HepG2 (cell line): ENCODE measurements around the gene LRRC3. TPM values are rescaled to one million over a fixed set of nuclear protein-coding genes. Genes with fewer than 3 reads are reported as not detected.

Experiments
- ATAC-seq: fragments of 200-7000 bp; cut with Tn5 transposase; 3 replicates; pipeline ENCODE4 v1.9.1; 2020; ENCODE audit warnings: mild to moderate bottlenecking, moderate library complexity
- BruUV-seq: library from RNA; stranded (reverse); fragments of 400-500 nt; replicated peaks from 2 replicates; lab custom pipeline; 2021; lab: Mats Ljungman, UMichigan
- CTCF ChIA-PET: fragments of 300-600 bp; formaldehyde crosslinking; extraction: SDS; loops from one replicate; lab custom pipeline; 2021; ENCODE audit warnings: low total read pairs, inconsistent platforms, low intra/inter-chr PET ratio; lab: Yijun Ruan, JAX
- POLR2A ChIA-PET: fragments of 350-600 bp; sonication (Branson Sonifier 250); formaldehyde crosslinking; loops from one replicate; lab custom pipeline; 2020; ENCODE audit warnings: antibody characterized with exemption, inconsistent platforms; lab: Yijun Ruan, JAX
- DNase-seq: peaks from one replicate; pipeline ENCODE4 v3.0.0-alpha.2; 2015; ENCODE audit warnings: low spot score
- FAIRE-seq: peaks from 3 replicates; lab custom pipeline; 2011; peaks lifted over from hg19 to GRCh38; lab: Jason Lieb, UNC
- H2AFZ ChIP-seq: one replicate; pipeline ENCODE4 v1.6.1; 2011; ENCODE audit warnings: low read length, inconsistent platforms
- H3K27ac ChIP-seq: fragments of 300-600 bp; 3 replicates; pipeline ENCODE4 v1.8.0; 2011; ENCODE audit warnings: mixed run types, mild to moderate bottlenecking, mixed read lengths, low read length, inconsistent platforms; ENCODE audit not compliant: insufficient read depth; ENCODE audit errors: extremely low read length
- H3K27me3 ChIP-seq, 2 experiments: fragments of 200-600 bp in 1 of 2; 2 replicates in 1 of 2; 3 replicates in 1 of 2; pipeline versions ENCODE4 v1.6.0 to v1.8.0; 2011; ENCODE audit warnings: low read length in 2 of 2, mild to moderate bottlenecking in 2 of 2, moderate library complexity in 2 of 2, inconsistent platforms in 1 of 2; ENCODE audit not compliant: insufficient read depth in 2 of 2, control insufficient read depth in 1 of 2
- H3K36me3 ChIP-seq, 2 experiments: fragments of 200-600 bp in 1 of 2; replicated peaks in 1 of 2; 2 replicates in 1 of 2; 3 replicates in 1 of 2; pipeline versions ENCODE4 v1.5.1 to v1.8.0; 2011; ENCODE audit warnings: low read length in 2 of 2, inconsistent platforms in 1 of 2; ENCODE audit not compliant: insufficient read depth in 2 of 2, control insufficient read depth in 1 of 2
- H3K4me1 ChIP-seq: 2 replicates; pipeline ENCODE4 v1.5.1; 2012; ENCODE audit warnings: low read length, inconsistent platforms; ENCODE audit not compliant: insufficient read depth
- H3K4me2 ChIP-seq: 2 replicates; pipeline ENCODE4 v1.6.0; 2011; ENCODE audit warnings: low read depth, low read length, inconsistent platforms
- H3K4me3 ChIP-seq, 3 experiments: fragments of 200-600 bp in 1 of 3; sonication (generic), shearing (Covaris generic) in 1 of 3; replicated peaks in 1 of 3; 2 replicates each; pipeline ENCODE4 v1.5.1; 2011 to 2016; ENCODE audit warnings: low read length in 3 of 3, inconsistent platforms in 2 of 3, low read depth in 2 of 3, mild to moderate bottlenecking in 2 of 3, control low read depth in 1 of 3, mixed read lengths in 1 of 3; ENCODE audit not compliant: insufficient read depth in 1 of 3
- H3K79me2 ChIP-seq: one replicate; pipeline ENCODE4 v1.6.1; 2011; ENCODE audit warnings: low read length, inconsistent platforms; ENCODE audit not compliant: insufficient read depth
- H3K9ac ChIP-seq: 2 replicates; pipeline ENCODE4 v1.6.0; 2011; ENCODE audit warnings: mild to moderate bottlenecking, low read depth, low read length, inconsistent platforms; ENCODE audit not compliant: insufficient read depth
- H3K9me3 ChIP-seq: 2 replicates; pipeline ENCODE4 v1.5.1; 2012; ENCODE audit warnings: mild to moderate bottlenecking, low read length
- H4K20me1 ChIP-seq: 2 replicates; pipeline ENCODE4 v1.6.0; 2011; ENCODE audit warnings: inconsistent platforms, mild to moderate bottlenecking, low read length, moderate library complexity; ENCODE audit not compliant: insufficient read depth
- AFF4 ChIP-seq: sonication (generic); formaldehyde crosslinking; IDR thresholded peaks from 2 replicates; pipeline ENCODE4 v1.4.0; 2020; ENCODE audit warnings: missing genetic modification reagents
- AGO1 ChIP-seq: fragments of 200-400 bp; formaldehyde crosslinking; IDR thresholded peaks from 2 replicates; pipeline ENCODE4 v1.6.1; 2017; ENCODE audit warnings: mild to moderate bottlenecking, low read depth, low read length, moderate library complexity; ENCODE audit not compliant: poor library complexity, severe bottlenecking
- AKAP8 ChIP-seq: sonication (generic); formaldehyde crosslinking; IDR thresholded peaks from 2 replicates; pipeline ENCODE4 v1.5.1; 2020; ENCODE audit warnings: mild to moderate bottlenecking, missing genetic modification reagents
- BCL6 ChIP-seq: IDR thresholded peaks from 2 replicates; pipeline ENCODE4 v1.6.1; 2016; ENCODE audit warnings: missing genetic modification reagents, missing compliant biosample characterization
- HNF4A ChIP-seq: sonication (generic); formaldehyde crosslinking; IDR thresholded peaks from 2 replicates; pipeline ENCODE4 v1.4.0; 2020; ENCODE audit warnings: missing genetic modification reagents
- HNRNPLL ChIP-seq: fragments of 200-400 bp; formaldehyde crosslinking; IDR thresholded peaks from 2 replicates; pipeline ENCODE4 v1.6.1; 2017; ENCODE audit warnings: mild to moderate bottlenecking, low read depth, low read length; ENCODE audit not compliant: poor library complexity, severe bottlenecking
- ISL2 ChIP-seq: sonication (generic); formaldehyde crosslinking; IDR thresholded peaks from 2 replicates; pipeline ENCODE4 v1.5.0; 2020; ENCODE audit warnings: missing genetic modification reagents
- MAX ChIP-seq: IDR thresholded peaks from 2 replicates; pipeline ENCODE4 v1.6.1; 2012; ENCODE audit warnings: inconsistent platforms
- MIXL1 ChIP-seq: IDR thresholded peaks from 2 replicates; pipeline ENCODE4 v1.6.1; 2016
- RBM39 ChIP-seq: fragments of 200-400 bp; formaldehyde crosslinking; IDR thresholded peaks from one replicate; pipeline ENCODE4 v1.6.1; 2018; ENCODE audit warnings: antibody characterized with exemption, mild to moderate bottlenecking, low read depth, low read length; ENCODE audit not compliant: poor library complexity, severe bottlenecking
- SALL1 ChIP-seq: sonication (generic); formaldehyde crosslinking; IDR thresholded peaks from 2 replicates; pipeline ENCODE4 v1.8.0; 2022; ENCODE audit warnings: mild to moderate bottlenecking, missing genetic modification reagents
- SALL2 ChIP-seq: sonication (generic); formaldehyde crosslinking; IDR thresholded peaks from 2 replicates; pipeline ENCODE4 v1.8.1; 2023; ENCODE audit warnings: mild to moderate bottlenecking, missing genetic modification reagents, inconsistent platforms
- TBX2 ChIP-seq: sonication (generic); formaldehyde crosslinking; IDR thresholded peaks from 2 replicates; pipeline ENCODE4 v1.5.0; 2020; ENCODE audit warnings: missing genetic modification reagents, mild to moderate bottlenecking, borderline replicate concordance
- ZBTB34 ChIP-seq: sonication (generic); formaldehyde crosslinking; IDR thresholded peaks from 2 replicates; pipeline ENCODE4 v1.8.0; 2022; ENCODE audit warnings: mild to moderate bottlenecking, missing genetic modification reagents
- ZNF564 ChIP-seq: sonication (generic); formaldehyde crosslinking; IDR thresholded peaks from 2 replicates; pipeline ENCODE4 v1.8.1; 2023; ENCODE audit warnings: mild to moderate bottlenecking, missing genetic modification reagents
- ZNF850 ChIP-seq: sonication (generic); formaldehyde crosslinking; conservative IDR thresholded peaks from 2 replicates; pipeline ENCODE4 v1.9.0; 2021; ENCODE audit warnings: mild to moderate bottlenecking, missing genetic modification reagents
- WGBS: methylation state at CpG from one replicate; pipeline ENCODE4 v1.1.6; 2017; ENCODE audit warnings: low lambda C conversion rate; 5-methylcytosine and 5-hydroxymethylcytosine counted together
- in situ Hi-C: cut with HindIII; loops from 2 replicates; pipeline ENCODE4 v1.10.0; 2017; ENCODE audit warnings: low pct_unique_long_range_greater_than_20kb; ENCODE audit not compliant: extremely low pct_ligation_motif_present
- intact Hi-C: fragments of 100-400 bp; cut with micrococcal nuclease; formaldehyde crosslinking; loops from one replicate; pipeline ENCODE4 v1.10.0; 2022; ENCODE audit not compliant: unreplicated experiment
- polyA plus RNA-seq, 8 experiments: library from polyadenylated mRNA; depleted of rRNA in 3 of 8; stranded (reverse) in 7 of 8; unstranded in 1 of 8; fragments of >200 nt; fragmentation: Illumina TruSeq in 4 of 8; extraction: Trizol in 4 of 8; gene quantifications; 2 replicates each; pipeline versions ENCODE4 v1.2.1 to v1.2.3, GENCODE V29; 2011 to 2016; ENCODE audit warnings: low read depth in 4 of 8, missing spikeins in 1 of 8, mixed read lengths in 1 of 8; ENCODE audit not compliant: insufficient read depth in 1 of 8
- total RNA-seq, 5 experiments: library from RNA; depleted of rRNA; stranded (reverse); fragments of >200 nt; fragmentation: Illumina TruSeq; extraction: Trizol; gene quantifications; 2 replicates each; pipeline ENCODE4 v1.2.3, GENCODE V29; 2016; ENCODE audit warnings: low read depth in 1 of 5
- TF ChIP-seq, protein P1 (sequence below): sonication (generic); formaldehyde crosslinking; IDR thresholded peaks from 2 replicates; pipeline ENCODE4 v1.8.1; 2023; ENCODE audit warnings: missing genetic modification reagents, mild to moderate bottlenecking, borderline replicate concordance
- TF ChIP-seq, protein P2 (sequence below): sonication (generic); formaldehyde crosslinking; IDR thresholded peaks from 2 replicates; pipeline ENCODE4 v1.4.0; 2020; ENCODE audit warnings: missing genetic modification reagents

LRRC3 gene
- total and polyA plus RNA-seq, 2 of the 13 experiments (the other 11 are each of a cell fraction or from before 2014, with no cell fraction given), result 4.8 to 16.5 TPM

GRCh38 chr21:44478124-44478800 is 23.0 kb downstream of the LRRC3 start (continued):
- TF ChIP-seq ZBTB34 (CRISPR knock-in tag), result no peak
- TF ChIP-seq, protein P1, sequence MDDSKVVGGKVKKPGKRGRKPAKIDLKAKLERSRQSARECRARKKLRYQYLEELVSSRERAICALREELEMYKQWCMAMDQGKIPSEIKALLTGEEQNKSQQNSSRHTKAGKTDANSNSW (CRISPR knock-in tag), result no peak
- no peak for TF ChIP-seq TBX2 (CRISPR knock-in tag)
- peak; percentile 29; the same call in 1 of the 2 replicates for TF ChIP-seq SALL1 (CRISPR knock-in tag)
- peak; percentile 20; the same call in 1 of the 2 replicates for TF ChIP-seq HNF4A (CRISPR knock-in tag)

DNA sequence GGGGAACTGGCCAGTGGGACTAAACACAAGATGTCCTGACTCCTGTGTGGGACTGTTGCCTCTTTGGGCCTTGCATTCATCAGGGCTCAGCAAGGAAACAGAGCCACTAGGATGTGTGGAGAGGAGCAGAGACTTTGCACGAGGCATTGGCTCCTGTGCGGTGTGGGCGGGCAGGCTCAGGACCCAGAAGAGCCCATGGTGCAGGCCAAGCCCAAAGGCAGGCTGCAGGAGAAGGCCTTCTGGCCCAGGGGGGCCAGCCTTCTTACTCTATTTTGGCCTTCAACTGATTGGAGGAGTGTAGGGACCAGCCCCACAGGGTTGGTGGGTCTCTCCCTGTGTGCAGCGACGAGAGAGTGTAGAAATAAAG is 23.5 kb downstream of the LRRC3 start:
- ChIA-PET POLR2A (interaction anchor here (0.9 kb wide), 1 partner anchor 24 kb away, joined by 3 read pairs; no protein-coding TSS in a partner anchor), CTCF (interaction anchor here (1.2 kb wide), 1 partner anchor 34 kb away, joined by 3 read pairs; no protein-coding TSS in a partner anchor)
- 94% methylated on average over 5 of the region's 5 CpGs for WGBS
- DNase-seq (no peak), FAIRE-seq (no peak), ATAC-seq (no peak)
- in situ Hi-C loops, result no loop called here
- Histone ChIP-seq H4K20me1 (no peaks in the 10 kb centered on the region), H3K4me1 (peaks cover 51% of the 10 kb centered on the region), H3K4me3 (no peak overlapping the region), H3K36me3 (no peaks in the 10 kb centered on the region), H2AFZ (no peak overlapping the region), H3K4me2 (peak overlapping the region; percentile 19; the same call in 1 of the 2 replicates), H3K27me3 (no peaks in the 10 kb centered on the region; a peak in 1 of 5 replicates), H3K27ac (no peak overlapping the region), H3K9ac (no peak overlapping the region), H3K79me2 (peaks cover 9% of the 10 kb centered on the region), H3K9me3 (no peaks in the 10 kb centered on the region)
- intact Hi-C loops, result no loop called here
- BruUV-seq, result no TSS peak
- TF ChIP-seq ZNF850 (CRISPR knock-in tag) (no peak), SALL2 (CRISPR knock-in tag) (no peak), ZNF564 (no peak), RBM39 (no peak), HNRNPLL (no peak), MIXL1 (no peak), BCL6 (no peak), ISL2 (no peak), AGO1 (no peak), AFF4 (CRISPR knock-in tag) (no peak), MAX (no peak), AKAP8 (CRISPR knock-in tag) (no peak)
- TF ChIP-seq, protein P2, sequence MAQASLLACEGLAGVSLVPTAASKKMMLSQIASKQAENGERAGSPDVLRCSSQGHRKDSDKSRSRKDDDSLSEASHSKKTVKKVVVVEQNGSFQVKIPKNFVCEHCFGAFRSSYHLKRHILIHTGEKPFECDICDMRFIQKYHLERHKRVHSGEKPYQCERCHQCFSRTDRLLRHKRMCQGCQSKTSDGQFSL (CRISPR knock-in tag), result no peak
